HG03108 (cell line): ENCODE data around the gene ADIPOR2.

Experiments
- ATAC-seq: cut with Tn5 transposase; IDR thresholded peaks from one replicate; pipeline ENCODE4 v1.9.1; 2021; ENCODE audit warnings: moderate library complexity; ENCODE audit not compliant: unreplicated experiment

Gene ADIPOR2

GRCh38 chr12:1827826-1828805 is 137.2 kb downstream of the ADIPOR2 start:
- ATAC-seq: no peak

- ATAC-seq: no peak
These were observed 138.0 kb downstream of the ADIPOR2 start for GRCh38 chr12:1828856-1829255.

- ATAC-seq: no peak
These were observed 138.5 kb downstream of the ADIPOR2 start for GRCh38 chr12:1829306-1829900.

GRCh38 chr12:1830401-1830845 is 139.6 kb downstream of the ADIPOR2 start:
- no peak for ATAC-seq

GRCh38 chr12:1830981-1831963 is 140.4 kb downstream of the ADIPOR2 start:
- no peak for ATAC-seq

GRCh38 chr12:1832801-1833595 is 142.1 kb downstream of the ADIPOR2 start:
- no peak for ATAC-seq

GRCh38 chr12:1833596-1834028 is 142.7 kb downstream of the ADIPOR2 start:
- ATAC-seq: no peak

- ATAC-seq: no peak
These were observed 143.5 kb downstream of the ADIPOR2 start for GRCh38 chr12:1834186-1834925.

GRCh38 chr12:1835211-1836131 is 144.6 kb downstream of the ADIPOR2 start:
- ATAC-seq: no peak

GRCh38 chr12:1836241-1836803 is 145.5 kb downstream of the ADIPOR2 start:
- no peak for ATAC-seq

- no peak for ATAC-seq
These were observed 146.1 kb downstream of the ADIPOR2 start for GRCh38 chr12:1836854-1837421.

GRCh38 chr12:1837541-1838204 is 146.8 kb downstream of the ADIPOR2 start:
- ATAC-seq: no peak
